Mucosa of stomach (tissue), 1 donor: ENCODE data around the gene TRUB2.

Experiments
- H3K27me3 ChIP-seq: one replicate; pipeline ENCODE4 v1.7.0; 2013; ENCODE audit warnings: mild to moderate bottlenecking, low read length; ENCODE audit not compliant: control insufficient read depth, insufficient read depth
- H3K36me3 ChIP-seq: one replicate; pipeline ENCODE4 v1.7.0; 2013; ENCODE audit warnings: low read length; ENCODE audit not compliant: control insufficient read depth, insufficient read depth
- H3K4me1 ChIP-seq: one replicate; pipeline ENCODE4 v1.7.0; 2013; ENCODE audit warnings: mild to moderate bottlenecking, low read length; ENCODE audit not compliant: control insufficient read depth, insufficient read depth
- H3K4me3 ChIP-seq: one replicate; pipeline ENCODE4 v1.7.0; 2013; ENCODE audit warnings: low read length
- H3K9ac ChIP-seq: one replicate; pipeline ENCODE4 v1.7.0; 2013; ENCODE audit warnings: mild to moderate bottlenecking, low read length, moderate library complexity
- H3K9me3 ChIP-seq: one replicate; pipeline ENCODE4 v1.7.0; 2013; ENCODE audit warnings: mild to moderate bottlenecking, low read length, moderate library complexity; ENCODE audit not compliant: control insufficient read depth
- donor health status: Pancreatic carcinoma.

Gene TRUB2

DNA sequence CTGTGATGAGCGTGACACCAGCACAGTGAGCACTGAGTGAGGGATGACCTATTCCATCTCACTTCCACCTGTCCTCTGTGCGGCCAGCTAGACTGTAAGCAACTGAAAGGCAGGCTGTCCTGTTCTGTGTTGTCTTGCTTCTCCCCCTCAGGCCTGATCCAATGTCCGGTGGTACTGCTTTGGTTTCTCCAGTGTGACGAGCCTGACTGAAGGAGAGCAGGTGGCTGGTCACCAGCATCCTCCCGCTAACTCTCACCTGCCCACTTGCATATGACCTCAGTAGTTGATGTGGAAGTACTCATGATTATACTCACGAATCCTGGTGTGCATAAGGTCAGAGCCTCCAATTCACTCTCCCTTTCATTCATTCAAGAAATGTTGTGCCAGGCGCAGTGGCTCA lies 15.7 kb upstream of the TRUB2 start:
- no peaks in the 10 kb centered on the region for H3K9me3 ChIP-seq
- H3K27me3 ChIP-seq: no peaks in the 10 kb centered on the region
- H3K9ac ChIP-seq: no peak overlapping the region
- H3K4me3 ChIP-seq: no peak overlapping the region
- H3K4me1 ChIP-seq: peaks cover 15% of the 10 kb centered on the region
- H3K36me3 ChIP-seq: peaks cover 5% of the 10 kb centered on the region

DNA sequence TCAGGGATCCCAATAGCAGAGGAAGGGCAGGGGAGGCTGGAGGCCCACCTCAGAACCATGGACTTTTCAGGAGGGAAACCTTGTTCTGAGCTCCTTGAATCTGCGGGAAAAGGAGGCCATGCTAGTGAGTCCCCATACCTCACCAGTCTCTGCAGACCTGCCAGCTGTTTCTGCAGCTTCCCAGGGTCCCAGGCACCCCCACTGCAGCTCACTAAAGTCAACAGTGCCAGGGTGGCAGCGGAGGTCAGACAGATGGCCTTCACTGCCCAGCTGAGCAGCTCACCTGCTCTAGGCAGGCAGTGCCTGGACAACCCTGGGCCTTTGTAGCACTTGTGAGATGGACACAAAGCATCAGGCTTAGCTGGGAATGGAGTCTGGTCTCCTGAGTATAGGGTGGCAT lies 13.7 kb upstream of the TRUB2 start:
- no peak overlapping the region for H3K4me3 ChIP-seq
- H3K27me3 ChIP-seq: no peaks in the 10 kb centered on the region
- H3K9me3 ChIP-seq: no peaks in the 10 kb centered on the region
- peaks cover 5% of the 10 kb centered on the region for H3K36me3 ChIP-seq
- H3K4me1 ChIP-seq: peaks cover 6% of the 10 kb centered on the region
- no peak overlapping the region for H3K9ac ChIP-seq

DNA sequence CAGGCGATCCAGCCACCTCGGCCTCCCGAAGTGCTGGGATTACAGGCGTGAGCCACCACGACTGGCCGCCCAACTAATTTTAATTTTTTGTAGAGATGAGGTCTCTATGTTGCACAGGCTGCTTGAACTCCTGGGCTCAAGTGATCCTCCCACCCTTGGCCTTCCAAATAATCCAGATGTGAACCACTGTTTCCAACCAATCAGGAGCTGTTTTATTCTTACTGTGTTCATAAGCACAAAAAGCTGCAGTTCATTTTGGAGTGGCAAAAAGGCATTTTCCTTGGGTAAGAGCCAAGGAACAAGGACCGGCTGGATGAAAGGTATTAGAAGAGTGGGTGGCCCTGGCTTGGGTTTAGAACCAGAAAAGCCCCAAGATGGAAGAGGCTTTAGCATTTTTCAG lies 12.9 kb upstream of the TRUB2 start:
- no peaks in the 10 kb centered on the region for H3K9me3 ChIP-seq
- H3K4me3 ChIP-seq: no peak overlapping the region
- H3K9ac ChIP-seq: no peak overlapping the region
- no peaks in the 10 kb centered on the region for H3K27me3 ChIP-seq
- peaks cover 5% of the 10 kb centered on the region for H3K36me3 ChIP-seq
- peaks cover 5% of the 10 kb centered on the region for H3K4me1 ChIP-seq

DNA sequence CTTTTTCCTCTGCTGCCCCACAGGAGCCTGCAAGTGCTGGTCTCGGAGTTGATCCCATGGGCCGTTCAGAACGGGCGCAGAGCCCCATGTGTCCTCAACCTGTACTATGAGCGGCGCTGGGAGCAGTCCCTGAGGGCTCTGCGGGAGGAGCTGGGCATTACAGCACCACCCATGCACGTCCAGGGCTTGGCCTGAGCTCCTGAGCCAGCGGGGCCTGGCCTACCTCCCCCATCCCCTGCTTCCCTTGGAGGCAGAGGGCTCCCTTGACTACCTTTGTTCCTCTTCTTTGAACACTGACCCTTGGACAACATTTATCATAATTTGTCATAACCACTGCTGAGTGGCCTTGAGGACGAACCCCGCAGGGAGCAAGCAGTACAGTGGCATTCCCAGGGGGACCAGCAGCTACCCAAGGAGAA lies 11.2 kb upstream of the TRUB2 start:
- Histone ChIP-seq H3K36me3 (peaks cover 5% of the 10 kb centered on the region), H3K9me3 (no peaks in the 10 kb centered on the region), H3K4me1 (peaks cover 12% of the 10 kb centered on the region), H3K27me3 (no peaks in the 10 kb centered on the region), H3K4me3 (no peak overlapping the region), H3K9ac (no peak overlapping the region)

DNA sequence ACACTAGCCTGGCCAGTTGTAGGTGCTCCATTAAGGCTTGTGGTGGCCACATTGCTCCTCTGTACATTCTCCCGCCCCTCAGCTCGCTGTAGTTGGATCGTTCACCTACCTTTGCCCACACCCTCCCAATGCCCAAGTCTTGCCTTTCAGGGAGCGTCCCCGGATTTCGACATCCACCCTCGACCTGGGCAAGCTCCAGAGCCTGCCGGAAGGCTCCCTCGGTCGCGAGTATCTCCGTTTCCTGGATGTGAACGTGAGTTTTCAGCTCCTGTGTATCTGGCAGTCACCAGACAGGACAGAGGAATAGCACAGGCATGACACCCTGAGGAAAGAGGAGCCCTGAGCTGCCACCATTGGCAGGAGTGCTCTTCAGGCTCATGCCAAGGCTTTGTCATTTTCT lies 3.4 kb upstream of the TRUB2 start:
- H3K9me3 ChIP-seq: no peaks in the 10 kb centered on the region
- H3K9ac ChIP-seq: no peak overlapping the region
- peaks cover 6% of the 10 kb centered on the region for H3K36me3 ChIP-seq
- H3K27me3 ChIP-seq: no peaks in the 10 kb centered on the region
- H3K4me1 ChIP-seq: peaks cover 28% of the 10 kb centered on the region
- H3K4me3 ChIP-seq: no peak overlapping the region

DNA sequence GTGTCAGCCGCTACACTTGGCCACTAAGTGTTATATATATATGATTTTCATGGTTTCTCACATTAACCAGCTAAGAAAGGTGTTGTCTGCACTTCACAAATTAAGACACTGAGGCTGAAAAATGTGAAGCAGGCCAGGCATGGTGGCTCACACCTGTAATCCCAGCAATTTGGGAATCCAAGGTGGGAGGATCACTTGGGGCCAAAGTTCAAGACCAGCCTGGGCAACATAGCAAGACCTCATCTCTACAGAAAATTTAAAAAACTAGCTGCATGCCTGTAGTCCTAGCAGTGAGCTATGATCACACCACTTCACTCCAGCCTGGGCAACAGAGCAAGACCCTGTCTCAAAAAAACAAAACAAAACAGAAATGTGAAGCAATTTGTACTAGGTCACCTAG lies 2.2 kb upstream of the TRUB2 start:
- peaks cover 6% of the 10 kb centered on the region for H3K36me3 ChIP-seq
- no peaks in the 10 kb centered on the region for H3K9me3 ChIP-seq
- no peaks in the 10 kb centered on the region for H3K27me3 ChIP-seq
- H3K9ac ChIP-seq: no peak overlapping the region
- H3K4me1 ChIP-seq: peaks cover 24% of the 10 kb centered on the region
- no peak overlapping the region for H3K4me3 ChIP-seq

DNA sequence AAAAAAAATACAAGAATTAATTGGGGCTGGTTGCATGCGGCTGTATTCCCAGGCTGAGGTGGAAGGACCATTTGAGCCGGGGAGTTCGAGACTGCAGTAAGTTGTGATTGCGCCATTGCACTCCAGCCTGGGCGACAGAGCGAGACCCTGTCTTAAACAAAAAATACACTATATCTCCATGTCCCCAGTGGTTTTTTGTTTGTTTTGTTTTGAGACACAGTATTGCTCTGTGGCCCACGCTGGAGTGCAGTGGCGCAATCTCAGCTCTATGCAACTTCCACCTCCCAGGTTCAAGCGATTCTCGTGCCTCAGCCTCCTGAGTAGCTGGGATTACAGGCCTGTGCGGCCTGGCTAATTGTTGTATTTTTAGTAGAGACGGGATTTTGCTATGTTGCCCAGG lies 1.5 kb upstream of the TRUB2 start:
- Histone ChIP-seq H3K9ac (peak overlapping the region; percentile 81), H3K9me3 (no peaks in the 10 kb centered on the region), H3K4me3 (peak overlapping the region; percentile 93), H3K27me3 (no peaks in the 10 kb centered on the region), H3K4me1 (peaks cover 19% of the 10 kb centered on the region), H3K36me3 (peaks cover 6% of the 10 kb centered on the region)

DNA sequence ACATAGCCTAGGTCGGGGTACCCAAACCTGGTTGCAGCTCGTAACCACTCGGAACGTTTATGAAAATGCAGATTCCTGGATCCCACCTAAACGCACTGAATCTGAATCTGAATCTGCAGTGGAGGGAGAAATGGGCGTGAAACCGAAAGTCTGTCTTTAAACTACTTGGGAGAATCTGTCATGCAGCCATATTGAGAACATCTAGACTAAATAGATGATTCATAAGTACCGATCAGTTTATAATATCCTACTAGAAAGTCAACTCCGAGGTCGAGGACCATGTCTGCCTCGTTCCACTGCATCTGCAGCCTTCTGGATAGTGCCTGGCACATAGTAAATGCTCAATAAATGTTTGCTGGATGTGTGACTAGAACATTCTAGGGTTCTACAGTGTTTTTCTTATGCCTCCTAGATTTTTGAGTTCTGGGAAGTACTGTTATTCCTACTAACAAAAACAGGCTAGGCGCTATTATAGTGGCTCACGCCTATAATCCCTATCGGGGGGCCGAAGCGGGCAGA lies 1.0 kb upstream of the TRUB2 start:
- H3K9me3 ChIP-seq: no peaks in the 10 kb centered on the region
- H3K36me3 ChIP-seq: peaks cover 6% of the 10 kb centered on the region
- H3K4me1 ChIP-seq: peaks cover 14% of the 10 kb centered on the region
- peak overlapping the region; percentile 81 for H3K9ac ChIP-seq
- H3K27me3 ChIP-seq: no peaks in the 10 kb centered on the region
- H3K4me3 ChIP-seq: peak overlapping the region; percentile 93

DNA sequence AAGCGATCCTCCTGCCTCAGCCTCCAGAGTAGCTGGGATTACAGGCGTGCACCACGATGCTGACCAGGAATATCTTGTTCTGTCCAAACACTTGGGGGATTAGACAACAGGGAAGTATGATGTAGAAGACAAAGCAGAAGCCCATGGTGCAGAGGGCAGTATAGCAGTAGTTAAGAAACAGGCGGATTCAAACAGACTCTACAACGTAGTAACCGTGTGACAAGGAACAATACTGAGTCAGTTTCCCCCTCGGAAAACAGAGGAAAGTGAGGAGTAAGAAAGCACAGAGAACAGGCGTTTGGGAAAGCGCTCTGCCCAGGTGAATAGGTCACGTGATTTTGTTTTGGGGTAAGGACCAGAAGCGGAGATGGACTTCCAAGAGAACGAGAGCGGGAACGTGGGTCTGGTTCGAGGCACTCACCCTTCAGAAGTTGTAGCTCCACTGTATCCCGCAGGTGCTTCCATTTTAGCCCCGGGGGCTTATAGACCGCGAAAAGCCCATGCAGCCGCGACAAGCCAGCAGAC lies 306 bp downstream of the TRUB2 start:
- Histone ChIP-seq H3K4me1 (peaks cover 14% of the 10 kb centered on the region), H3K36me3 (peaks cover 6% of the 10 kb centered on the region), H3K27me3 (no peaks in the 10 kb centered on the region)

DNA sequence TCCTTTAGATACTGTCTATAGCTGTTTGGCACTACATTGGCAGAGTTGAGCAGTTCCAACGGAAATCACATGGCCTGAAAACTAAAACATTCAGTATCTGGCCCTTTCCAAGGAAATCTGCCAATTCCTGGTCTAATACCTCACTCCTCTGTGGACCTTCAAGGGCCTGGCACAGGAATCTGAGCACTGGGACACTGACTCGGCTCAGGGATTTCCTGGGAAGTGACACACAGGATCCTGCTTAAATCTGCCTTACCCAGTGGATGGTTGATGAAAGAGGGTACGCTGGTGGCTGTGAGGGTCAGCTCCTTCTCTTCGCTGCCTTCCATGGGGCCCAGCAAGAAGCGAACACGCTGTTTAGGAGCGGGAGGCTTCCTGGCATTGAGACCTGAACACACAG lies 904 bp downstream of the TRUB2 start:
- Histone ChIP-seq H3K4me3 (no peak overlapping the region), H3K36me3 (peaks cover 6% of the 10 kb centered on the region), H3K9me3 (no peaks in the 10 kb centered on the region), H3K9ac (peak overlapping the region; percentile 81), H3K27me3 (no peaks in the 10 kb centered on the region), H3K4me1 (peaks cover 14% of the 10 kb centered on the region)

More for the DNA sequence above, 306 bp downstream of the TRUB2 start:
- peak overlapping the region; percentile 93 for H3K4me3 ChIP-seq
- H3K9me3 ChIP-seq: no peaks in the 10 kb centered on the region
- peak overlapping the region; percentile 81 for H3K9ac ChIP-seq

DNA sequence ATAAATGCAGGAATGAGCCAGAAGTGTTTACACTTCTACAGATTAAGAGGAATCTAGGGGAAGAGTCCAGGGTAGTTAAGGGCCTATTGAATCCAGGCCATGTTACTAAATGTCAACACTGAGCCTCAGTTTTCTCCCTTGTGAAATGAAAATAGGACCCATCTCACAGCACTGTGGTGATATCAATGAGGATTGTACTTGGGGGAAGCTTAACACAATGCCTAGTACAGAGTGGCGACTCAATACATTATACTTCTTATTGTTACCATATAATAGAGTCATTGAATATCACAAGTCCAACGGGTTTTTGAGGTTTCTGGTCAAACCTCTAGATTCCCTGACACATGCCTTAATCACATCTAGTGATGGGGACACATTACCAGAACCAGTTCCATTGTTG lies 4.6 kb downstream of the TRUB2 start:
- peaks cover 4% of the 10 kb centered on the region for H3K4me1 ChIP-seq
- H3K4me3 ChIP-seq: no peak overlapping the region
- no peaks in the 10 kb centered on the region for H3K36me3 ChIP-seq
- H3K27me3 ChIP-seq: no peaks in the 10 kb centered on the region
- no peaks in the 10 kb centered on the region for H3K9me3 ChIP-seq
- no peak overlapping the region for H3K9ac ChIP-seq

DNA sequence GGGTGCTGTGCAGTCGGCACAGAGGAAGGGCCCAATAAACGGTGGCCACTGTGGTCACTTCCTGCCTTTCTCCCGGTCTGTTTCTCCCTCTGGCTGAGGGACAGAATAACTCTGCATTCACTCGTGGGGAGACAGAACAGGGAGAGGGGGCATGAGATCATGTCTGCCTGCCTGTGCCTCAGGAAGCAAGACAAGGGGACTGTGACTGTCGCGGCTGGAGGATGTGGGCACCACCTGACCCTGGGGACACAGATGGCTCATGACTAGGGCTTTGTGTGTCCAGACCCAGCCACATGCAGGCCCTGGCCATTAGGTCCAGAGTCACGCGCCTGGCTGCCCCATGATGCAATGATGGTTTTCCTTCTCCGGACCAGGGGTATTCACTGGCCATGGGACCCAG lies 5.8 kb downstream of the TRUB2 start:
- Histone ChIP-seq H3K4me1 (peaks cover 2% of the 10 kb centered on the region), H3K9me3 (no peaks in the 10 kb centered on the region), H3K27me3 (no peaks in the 10 kb centered on the region), H3K36me3 (no peaks in the 10 kb centered on the region), H3K9ac (no peak overlapping the region), H3K4me3 (no peak overlapping the region)

DNA sequence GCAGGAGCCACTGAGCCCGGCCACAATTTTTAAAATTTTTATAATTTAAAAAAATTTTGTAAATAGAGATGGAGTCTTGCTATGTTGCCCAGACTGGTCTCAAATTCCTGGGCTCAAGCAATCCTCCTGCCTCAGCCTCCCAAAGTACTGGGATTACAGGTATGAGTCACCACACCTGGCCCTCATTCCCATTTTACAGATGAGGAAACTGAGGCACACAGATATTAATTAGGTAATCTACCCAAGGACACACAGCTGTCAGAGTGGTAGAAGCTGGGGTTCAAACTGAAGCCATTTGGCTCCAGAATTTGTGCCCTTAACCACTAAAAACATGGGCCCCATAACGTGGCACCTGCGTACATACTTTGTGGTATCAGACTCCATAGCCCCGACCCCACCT lies 7.5 kb downstream of the TRUB2 start:
- H3K36me3 ChIP-seq: peaks cover 7% of the 10 kb centered on the region
- no peak overlapping the region for H3K9ac ChIP-seq
- H3K27me3 ChIP-seq: no peaks in the 10 kb centered on the region
- H3K9me3 ChIP-seq: no peaks in the 10 kb centered on the region
- no peak overlapping the region for H3K4me3 ChIP-seq
- H3K4me1 ChIP-seq: peaks cover 7% of the 10 kb centered on the region
